HEK293 (cell line): ENCODE measurements around the gene GREM2.

ENCODE experiments used
- GLI2 ChIP-seq: fragments of 450-650 bp; formaldehyde crosslinking; IDR thresholded peaks from 2 replicates; pipeline ENCODE4; 2017; ENCODE audit warnings: missing biosample characterization, missing genetic modification characterization, low read depth, borderline replicate concordance
- GLIS2 ChIP-seq: fragments of 450-650 bp; formaldehyde crosslinking; IDR thresholded peaks from 2 replicates; pipeline ENCODE4 v1.5.1; 2016; ENCODE audit warnings: missing biosample characterization, missing genetic modification characterization
- IKZF3 ChIP-seq: fragments of 450-650 bp; IDR thresholded peaks from 2 replicates; pipeline ENCODE4 v1.5.0; 2018; ENCODE audit warnings: missing biosample characterization, mild to moderate bottlenecking, missing genetic modification characterization, moderate library complexity
- MZF1 ChIP-seq: fragments of 450-650 bp; formaldehyde crosslinking; IDR thresholded peaks from 2 replicates; pipeline ENCODE4 v1.5.1; 2017; ENCODE audit warnings: missing biosample characterization, missing genetic modification characterization, borderline replicate concordance
- PBX3 ChIP-seq: sonication (generic); formaldehyde crosslinking; IDR thresholded peaks from 2 replicates; pipeline ENCODE4 v1.8.1; 2022; ENCODE audit warnings: mild to moderate bottlenecking, moderate library complexity, missing genetic modification reagents
- YY1 ChIP-seq: fragments of 450-650 bp; formaldehyde crosslinking; IDR thresholded peaks from 2 replicates; pipeline ENCODE4 v1.5.1; 2018; ENCODE audit warnings: missing biosample characterization, missing genetic modification characterization
- ZBTB44 ChIP-seq: fragments of 450-650 bp; IDR thresholded peaks from 2 replicates; pipeline ENCODE4 v1.5.1; 2018; ENCODE audit warnings: missing biosample characterization, mild to moderate bottlenecking, missing genetic modification characterization
- ZFP41 ChIP-seq: fragments of 450-650 bp; formaldehyde crosslinking; IDR thresholded peaks from 2 replicates; pipeline ENCODE4 v1.5.1; 2016; ENCODE audit warnings: missing biosample characterization, missing genetic modification characterization, borderline replicate concordance
- ZFP69B ChIP-seq: fragments of 450-650 bp; formaldehyde crosslinking; IDR thresholded peaks from 2 replicates; pipeline ENCODE4 v1.5.1; 2016; ENCODE audit warnings: missing biosample characterization, missing genetic modification characterization
- ZNF133 ChIP-seq: fragments of 450-650 bp; formaldehyde crosslinking; IDR thresholded peaks from 2 replicates; pipeline ENCODE4 v1.5.1; 2016; ENCODE audit warnings: missing biosample characterization, missing genetic modification characterization
- ZNF169 ChIP-seq: fragments of 450-650 bp; formaldehyde crosslinking; IDR thresholded peaks from 2 replicates; pipeline ENCODE4 v1.5.1; 2016; ENCODE audit warnings: missing biosample characterization, missing genetic modification characterization
- ZNF175 ChIP-seq: fragments of 450-650 bp; formaldehyde crosslinking; IDR thresholded peaks from 2 replicates; pipeline ENCODE4 v1.5.1; 2016; ENCODE audit warnings: missing biosample characterization, missing genetic modification characterization
- ZNF18 ChIP-seq: fragments of 450-650 bp; formaldehyde crosslinking; IDR thresholded peaks from 2 replicates; pipeline ENCODE4 v1.5.1; 2016; ENCODE audit warnings: missing biosample characterization, missing genetic modification characterization
- ZNF184 ChIP-seq: fragments of 450-650 bp; IDR thresholded peaks from 2 replicates; pipeline ENCODE4 v1.5.1; 2018; ENCODE audit warnings: missing biosample characterization, mild to moderate bottlenecking, missing genetic modification characterization
- ZNF2 ChIP-seq: fragments of 450-650 bp; formaldehyde crosslinking; IDR thresholded peaks from 2 replicates; pipeline ENCODE4 v1.5.1; 2016; ENCODE audit warnings: missing biosample characterization, missing genetic modification characterization
- ZNF23 ChIP-seq: fragments of 450-650 bp; formaldehyde crosslinking; IDR thresholded peaks from 2 replicates; pipeline ENCODE4 v1.5.1; 2016; ENCODE audit warnings: missing biosample characterization, missing genetic modification characterization, borderline replicate concordance
- ZNF26 ChIP-seq: fragments of 450-650 bp; formaldehyde crosslinking; IDR thresholded peaks from 2 replicates; pipeline ENCODE4 v1.5.1; 2016; ENCODE audit warnings: missing biosample characterization, missing genetic modification characterization
- ZNF501 ChIP-seq: fragments of 450-650 bp; formaldehyde crosslinking; IDR thresholded peaks from 2 replicates; pipeline ENCODE4 v1.5.1; 2016; ENCODE audit warnings: missing biosample characterization, missing genetic modification characterization
- ZNF626 ChIP-seq: fragments of 450-650 bp; sonication (Bioruptor Pico); formaldehyde crosslinking; IDR thresholded peaks from 2 replicates; pipeline ENCODE4 v1.5.1; 2018; ENCODE audit warnings: missing biosample characterization, missing genetic modification characterization, inconsistent platforms
- ZNF670 ChIP-seq: fragments of 450-650 bp; formaldehyde crosslinking; IDR thresholded peaks from 2 replicates; pipeline ENCODE4 v1.5.1; 2016; ENCODE audit warnings: missing biosample characterization, missing genetic modification characterization, low read depth
- ZNF707 ChIP-seq: fragments of 450-650 bp; formaldehyde crosslinking; IDR thresholded peaks from 2 replicates; pipeline ENCODE4 v1.5.1; 2016; ENCODE audit warnings: missing biosample characterization, missing genetic modification characterization
- ZNF76 ChIP-seq: fragments of 450-650 bp; formaldehyde crosslinking; IDR thresholded peaks from 2 replicates; pipeline ENCODE4; 2016; ENCODE audit warnings: low read depth, missing biosample characterization, missing genetic modification characterization, borderline replicate concordance
- ZNF776 ChIP-seq: fragments of 450-650 bp; formaldehyde crosslinking; IDR thresholded peaks from 2 replicates; pipeline ENCODE4 v1.5.0; 2017; ENCODE audit warnings: missing biosample characterization, missing genetic modification characterization, borderline replicate concordance
- ZNF843 ChIP-seq: fragments of 450-650 bp; formaldehyde crosslinking; IDR thresholded peaks from 2 replicates; pipeline ENCODE4 v1.5.1; 2016; ENCODE audit warnings: missing biosample characterization, missing genetic modification characterization
- ZSCAN5A ChIP-seq: fragments of 450-650 bp; formaldehyde crosslinking; IDR thresholded peaks from 2 replicates; pipeline ENCODE4 v1.5.1; 2016; ENCODE audit warnings: missing biosample characterization, missing genetic modification characterization

GREM2 gene

GRCh38 chr1:240515505-240515904 is 96.5 kb downstream of the GREM2 start (continued):
- TF ChIP-seq ZNF133 (tag by site-specific recombination) (no peak), ZNF2 (tag by site-specific recombination) (no peak), ZNF26 (tag by site-specific recombination) (no peak), ZBTB44 (tag by site-specific recombination) (peak; percentile 10; the same call in 1 of the 2 replicates), ZNF76 (tag by site-specific recombination) (no peak), GLI2 (tag by site-specific recombination) (peak; percentile 93), ZNF843 (tag by site-specific recombination) (peak; percentile 89), ZNF175 (tag by site-specific recombination) (no peak), MZF1 (tag by site-specific recombination) (0 out of 2 replicates have a peak, but pooled peaks have one; percentile 54), ZFP69B (tag by site-specific recombination) (no peak), ZSCAN5A (tag by site-specific recombination) (no peak; the same call in 1 of the 2 replicates), IKZF3 (tag by site-specific recombination) (peak; percentile 19; the same call in 1 of the 2 replicates), ZNF169 (tag by site-specific recombination) (no peak), ZNF707 (tag by site-specific recombination) (no peak), ZNF626 (tag by site-specific recombination) (no peak), ZFP41 (tag by site-specific recombination) (no peak), GLIS2 (tag by site-specific recombination) (no peak), ZNF670 (no peak), ZNF501 (tag by site-specific recombination) (no peak), ZNF776 (tag by site-specific recombination) (no peak), YY1 (tag by site-specific recombination) (no peak; the same call in 1 of the 2 replicates), ZNF184 (tag by site-specific recombination) (no peak), ZNF18 (peak; percentile 74), ZNF23 (no peak), PBX3 (CRISPR knock-in tag) (no peak)
